ENCODE results near the gene EEF1A2. TPM values are rescaled to one million over a fixed set of nuclear protein-coding genes. Genes with fewer than 3 reads are reported as not detected.

EEF1A2 gene
- total and polyA plus RNA-seq, 2 of the 4 experiments (the other 2 are of a cell fraction), result 1.3 to 4.6 TPM

- no peak overlapping the region for H4K8ac ChIP-seq (ENCODE audit: low read depth in 2 of 2, low read length in 2 of 2)
- no peak overlapping the region for H2BK5ac ChIP-seq (ENCODE audit: low read depth, low read length, poor library complexity, severe bottlenecking)
- H2AK9ac ChIP-seq (replicated peaks; ENCODE audit: low read depth, low read length, poor library complexity), result peak overlapping the region; percentile 28
- H3K36me3 ChIP-seq (ENCODE audit: control insufficient read depth, insufficient read depth, low read length), result no peaks in the 10 kb centered on the region
- H3K9ac ChIP-seq (ENCODE audit: low read depth, low read length), result no peak overlapping the region
- H3K4me2 ChIP-seq (ENCODE audit: low read depth, low read length), result no peak overlapping the region
- no peak overlapping the region for H2AFZ ChIP-seq (replicated peaks; ENCODE audit: low read length, poor library complexity)
- no peak overlapping the region for H2BK120ac ChIP-seq (ENCODE audit: low read depth, low read length)
- BruUV-seq (replicated peaks), result no TSS peak
- H3K14ac ChIP-seq (replicated peaks; ENCODE audit: low read depth, low read length), result no peak overlapping the region
- H3K23ac ChIP-seq (ENCODE audit: low read depth, low read length), result no peak overlapping the region
- H3K79me1 ChIP-seq (ENCODE audit: low read depth in 1 of 2, low read length in 2 of 2), result no peaks in the 10 kb centered on the region
- no peaks in the 10 kb centered on the region for H3K4me1 ChIP-seq (ENCODE audit: control insufficient read depth, insufficient read depth, low read length)
- no peak overlapping the region for H4K5ac ChIP-seq (ENCODE audit: low read depth, low read length)
- no peak overlapping the region for H2BK20ac ChIP-seq (ENCODE audit: low read depth, low read length)
- TF ChIP-seq NFE2L2 (IDR thresholded peaks at IDR 0.05; ENCODE audit: low read depth, low read length) (no peak), MXI1 (IDR thresholded peaks at IDR 0.05; ENCODE audit: borderline replicate concordance, low read depth, low read length) (no peak), MAFK (IDR thresholded peaks at IDR 0.05; ENCODE audit: low read depth, low read length) (no peak), FOS (IDR thresholded peaks at IDR 0.05; ENCODE audit: low read depth, low read length) (no peak), USF2 (IDR thresholded peaks at IDR 0.05; ENCODE audit: low read depth, low read length) (no peak), POLR2A (IDR thresholded peaks at IDR 0.05; ENCODE audit: low read depth, low read length) (no peak; the same call in 1 of the 2 replicates), CTCF (conservative IDR thresholded peaks at IDR 0.05; ENCODE audit: low read depth, low read length) (no peak), ELK1 (IDR thresholded peaks at IDR 0.05; ENCODE audit: borderline replicate concordance, low read depth, low read length) (no peak), CEBPB (IDR thresholded peaks at IDR 0.05; ENCODE audit: low read depth, low read length) (no peak), SMC3 (IDR thresholded peaks at IDR 0.05; ENCODE audit: low read depth, low read length) (no peak), RFX5 (IDR thresholded peaks at IDR 0.05; ENCODE audit: low read depth, low read length) (no peak)
- H3K4ac ChIP-seq (ENCODE audit: low read depth, low read length), result no peak overlapping the region
- no peaks in the 10 kb centered on the region for H3K9me3 ChIP-seq (ENCODE audit: control insufficient read depth, insufficient read depth, low read length)
- intact Hi-C loops (cut with micrococcal nuclease), result loop anchor here (10.0 kb wide), 1 partner anchor 125 kb away; the partner anchor contains the start of genes RTEL1 and STMN3
- no peak overlapping the region for H3K56ac ChIP-seq (ENCODE audit: extremely low read depth, insufficient read depth, low read length)
- DNase-seq, result no peak
- POLR2A ChIA-PET (ENCODE audit: unreplicated experiment), result interaction anchor here (0.5 kb wide), 1 partner anchor 180 kb away, joined by 4 read pairs; no protein-coding TSS in a partner anchor
- H3K27me3 ChIP-seq (ENCODE audit: control insufficient read depth, insufficient read depth, low read length), result peaks cover 4% of the 10 kb centered on the region; the same call in 1 of the 2 replicates
- in situ Hi-C loops (cut with MboI; ENCODE audit: low sequenced_read_pairs), result loop anchor here (10.0 kb wide), 2 partner anchors 335 to 445 kb away; partner anchors contain the start of genes ABHD16B, SAMD10 and TPD52L2
- WGBS, 2 experiments (ENCODE audit: extremely low coverage in 2 of 2, insufficient read length in 1 of 2), result 85% methylated on average over 26 of the region's 39 CpGs; no CpG with 5 or more reads in 1 of the 2 experiments
- no peak for ATAC-seq (ENCODE audit: low read depth)
- no peaks in the 10 kb centered on the region for H4K20me1 ChIP-seq (ENCODE audit: insufficient read depth, low read length)
- H2BK15ac ChIP-seq (ENCODE audit: low read depth, low read length), result no peak overlapping the region
- CTCF ChIA-PET, result no interaction called here
- H3K4me3 ChIP-seq (ENCODE audit: insufficient read depth, low read depth, low read length), result no peak overlapping the region
- H3K9me1 ChIP-seq (ENCODE audit: insufficient read depth, low read length), result no peaks in the 10 kb centered on the region
- no peak overlapping the region for H3K27ac ChIP-seq (ENCODE audit: insufficient read depth, low read length)
- no peak overlapping the region for H2AK5ac ChIP-seq (ENCODE audit: low read depth, low read length)
- no peak overlapping the region for H4K91ac ChIP-seq (ENCODE audit: insufficient read depth, low read depth, low read length)
- dilution Hi-C loops (cut with HindIII; ENCODE audit: low sequenced_read_pairs, unreplicated experiment), result no loop called here
- H3K18ac ChIP-seq (ENCODE audit: low read depth, low read length), result no peak overlapping the region
These were observed 31.2 kb upstream of the EEF1A2 start for GRCh38 chr20:63529861-63530787.

Measured in IMR-90 (cell line).